Common myeloid progenitor, CD34-positive (primary cell): ENCODE results near the gene MRPS22.

Source experiments
- CTCF ChIA-PET: fragments of 350-600 bp; sonication (Branson Sonifier 250); formaldehyde crosslinking; loops from one replicate; lab custom pipeline; 2021; ENCODE audit warnings: antibody characterized with exemption; lab: Charles Lee
- POLR2A ChIA-PET: fragments of 350-600 bp; sonication (Branson Sonifier 250); formaldehyde crosslinking; loops from one replicate; lab custom pipeline; 2021; ENCODE audit warnings: antibody characterized with exemption; lab: Charles Lee
- DNase-seq, 3 donors: peaks; one replicate each; pipeline versions ENCODE4 v3.0.0 to v3.0.0-alpha.2; 2013
- H3K27ac ChIP-seq, 2 experiments: 1 replicate in 1 of 2; 2 replicates in 1 of 2; pipeline ENCODE4 v1.7.0; 2013; ENCODE audit warnings: inconsistent platforms in 2 of 2, low read length in 2 of 2, mild to moderate bottlenecking in 2 of 2, low read depth in 1 of 2, moderate library complexity in 1 of 2; ENCODE audit not compliant: severe bottlenecking in 2 of 2, insufficient read depth in 1 of 2, poor library complexity in 1 of 2
- H3K27me3 ChIP-seq, 5 experiments: replicated peaks in 2 of 5; 1 replicate in 3 of 5; 2 replicates in 2 of 5; pipeline versions ENCODE4 v1.6.1 to v1.7.0; 2013; ENCODE audit warnings: low read length in 4 of 5, mild to moderate bottlenecking in 2 of 5, moderate library complexity in 2 of 5, inconsistent platforms in 1 of 5; ENCODE audit not compliant: insufficient read depth in 5 of 5, control insufficient read depth in 4 of 5
- H3K36me3 ChIP-seq, 4 experiments: 1 replicate in 2 of 4; 2 replicates in 2 of 4; pipeline versions ENCODE4 v1.6.1 to v1.7.0; 2013; ENCODE audit warnings: low read length in 3 of 4, control low read depth in 1 of 4, mild to moderate bottlenecking in 1 of 4; ENCODE audit not compliant: control insufficient read depth in 4 of 4, insufficient read depth in 4 of 4
- H3K4me1 ChIP-seq, 4 experiments: 1 replicate in 3 of 4; 2 replicates in 1 of 4; pipeline versions ENCODE4 v1.6.1 to v1.7.1; 2013; ENCODE audit warnings: low read length in 3 of 4, mild to moderate bottlenecking in 3 of 4, control low read depth in 1 of 4, inconsistent platforms in 1 of 4, moderate library complexity in 1 of 4; ENCODE audit not compliant: control insufficient read depth in 4 of 4, insufficient read depth in 4 of 4; ENCODE audit errors: control extremely low read depth in 1 of 4
- H3K4me3 ChIP-seq, 7 experiments: 1 replicate in 4 of 7; 2 replicates in 3 of 7; pipeline versions ENCODE4 v1.5.1 to v1.7.0; 2013; ENCODE audit warnings: mild to moderate bottlenecking in 7 of 7, low read length in 6 of 7, moderate library complexity in 6 of 7, inconsistent platforms in 2 of 7, low read depth in 2 of 7, control low read depth in 1 of 7; ENCODE audit not compliant: insufficient read depth in 4 of 7, control insufficient read depth in 1 of 7; ENCODE audit errors: extremely low read depth in 1 of 7
- H3K9me3 ChIP-seq, 5 experiments: 1 replicate in 4 of 5; 2 replicates in 1 of 5; pipeline versions ENCODE4 v1.6.1 to v1.7.1; 2013; ENCODE audit warnings: low read length in 4 of 5, mild to moderate bottlenecking in 2 of 5, inconsistent platforms in 1 of 5, low read depth in 1 of 5, moderate library complexity in 1 of 5; ENCODE audit not compliant: control insufficient read depth in 4 of 5, insufficient read depth in 2 of 5; ENCODE audit errors: control extremely low read depth in 1 of 5
- WGBS: methylation state at CpG from one replicate; pipeline ENCODE4 v1.1.5; 2013; ENCODE audit not compliant: insufficient coverage; 5-methylcytosine and 5-hydroxymethylcytosine counted together

The MRPS22 gene

GRCh38 chr3:139301183-139301582, 42.6 kb upstream of the MRPS22 start:
- Histone ChIP-seq H3K4me3 (no peak overlapping the region), H3K36me3 (no peaks in the 10 kb centered on the region), H3K27me3 (peaks cover 0 to 5% (median 0%) of the 10 kb centered on the region in 5 experiments), H3K4me1 (peaks cover 0 to 9% (median 2%) of the 10 kb centered on the region in 4 experiments), H3K27ac (no peak overlapping the region), H3K9me3 (peaks cover 0 to 3% (median 0%) of the 10 kb centered on the region in 5 experiments)
- DNase-seq, result no peak
- WGBS, result 97% methylated on average over 5 of the region's 6 CpGs
- ChIA-PET CTCF (interaction anchor here (0.6 to 1.2 kb wide), 2 partner anchors 8 to 190 kb away, joined by 3 read pairs; no protein-coding TSS in a partner anchor), POLR2A (no interaction called here)

GRCh38 chr3:139301654-139302053, 42.2 kb upstream of the MRPS22 start:
- Histone ChIP-seq H3K27ac (no peak overlapping the region), H3K9me3 (peaks cover 0 to 3% (median 0%) of the 10 kb centered on the region in 5 experiments), H3K4me1 (peaks cover 0 to 9% (median 2%) of the 10 kb centered on the region in 4 experiments), H3K36me3 (no peaks in the 10 kb centered on the region), H3K27me3 (peaks cover 0 to 5% (median 0%) of the 10 kb centered on the region in 5 experiments), H3K4me3 (no peak overlapping the region)
- CTCF ChIA-PET, result interaction anchor here (0.5 to 1.5 kb wide), 4 partner anchors 8 to 191 kb away, joined by 3 to 5 read pairs (median 3); no protein-coding TSS in a partner anchor
- POLR2A ChIA-PET, result no interaction called here
- WGBS, result 90% methylated on average over 4 of the region's 4 CpGs
- no peak for DNase-seq

GRCh38 chr3:139302084-139302800, 41.6 kb upstream of the MRPS22 start:
- 94% methylated on average over 10 of the region's 12 CpGs for WGBS
- no peak overlapping the region for H3K4me3 ChIP-seq
- peak; percentile 31 to 71 (median 67) for DNase-seq
- ChIA-PET CTCF (interaction anchor here (0.5 to 1.5 kb wide), 3 partner anchors 89 to 191 kb away, joined by 3 to 5 read pairs (median 3); no protein-coding TSS in a partner anchor), POLR2A (no interaction called here)
- peaks cover 0 to 9% (median 2%) of the 10 kb centered on the region in 4 experiments for H3K4me1 ChIP-seq
- peaks cover 0 to 3% (median 0%) of the 10 kb centered on the region in 5 experiments for H3K9me3 ChIP-seq
- H3K27ac ChIP-seq, result no peak overlapping the region
- H3K27me3 ChIP-seq, result peaks cover 0 to 5% (median 0%) of the 10 kb centered on the region in 5 experiments
- H3K36me3 ChIP-seq, result no peaks in the 10 kb centered on the region

- no peak overlapping the region for H3K27ac ChIP-seq
- ChIA-PET CTCF (interaction anchor here (1.5 kb wide), 1 partner anchor 190 kb away, joined by 5 read pairs; no protein-coding TSS in a partner anchor), POLR2A (no interaction called here)
- H3K36me3 ChIP-seq, result no peaks in the 10 kb centered on the region
- DNase-seq, result no peak
- H3K4me1 ChIP-seq, result peaks cover 0 to 9% (median 2%) of the 10 kb centered on the region in 4 experiments
- H3K9me3 ChIP-seq, result no peaks in the 10 kb centered on the region
- peaks cover 0 to 7% (median 0%) of the 10 kb centered on the region in 5 experiments for H3K27me3 ChIP-seq
- 100% methylated on average over 1 of the region's 4 CpGs for WGBS
- H3K4me3 ChIP-seq, result no peak overlapping the region
Observed at GRCh38 chr3:139302801-139303113, 41.1 kb upstream of the MRPS22 start.

GRCh38 chr3:139303216-139303615, 40.6 kb upstream of the MRPS22 start:
- CTCF ChIA-PET, result interaction anchor here (1.5 kb wide), 1 partner anchor 190 kb away, joined by 5 read pairs; no protein-coding TSS in a partner anchor
- H3K27ac ChIP-seq, result no peak overlapping the region
- H3K36me3 ChIP-seq, result no peaks in the 10 kb centered on the region
- POLR2A ChIA-PET, result no interaction called here
- H3K27me3 ChIP-seq, result peaks cover 0 to 7% (median 0%) of the 10 kb centered on the region in 5 experiments
- WGBS, result 100% methylated on average over 4 of the region's 5 CpGs
- no peaks in the 10 kb centered on the region for H3K9me3 ChIP-seq
- peaks cover 0 to 9% (median 2%) of the 10 kb centered on the region in 4 experiments for H3K4me1 ChIP-seq
- no peak overlapping the region for H3K4me3 ChIP-seq
- DNase-seq, result no peak

- Histone ChIP-seq H3K4me3 (no peak overlapping the region), H3K27me3 (peaks cover 0 to 4% (median 0%) of the 10 kb centered on the region in 5 experiments), H3K4me1 (peaks cover 0 to 9% (median 2%) of the 10 kb centered on the region in 4 experiments), H3K27ac (no peak overlapping the region), H3K36me3 (no peaks in the 10 kb centered on the region), H3K9me3 (no peaks in the 10 kb centered on the region)
- DNase-seq, result no peak
- CTCF ChIA-PET, result interaction anchor here (0.7 kb wide), 1 partner anchor 1558 kb away, joined by 3 read pairs; no protein-coding TSS in a partner anchor
- POLR2A ChIA-PET, result no interaction called here
- 100% methylated on average over 1 of the region's 3 CpGs for WGBS
Observed at GRCh38 chr3:139304383-139304782, 39.4 kb upstream of the MRPS22 start.

GRCh38 chr3:139306078-139306477, 37.7 kb upstream of the MRPS22 start:
- no peak for DNase-seq
- Histone ChIP-seq H3K9me3 (no peaks in the 10 kb centered on the region), H3K4me1 (peaks cover 0 to 9% (median 2%) of the 10 kb centered on the region in 4 experiments), H3K27me3 (peaks cover 0 to 4% (median 0%) of the 10 kb centered on the region in 5 experiments), H3K36me3 (no peaks in the 10 kb centered on the region), H3K4me3 (no peak overlapping the region), H3K27ac (no peak overlapping the region)
- CTCF ChIA-PET, result interaction anchor here (1.6 kb wide), 1 partner anchor 24 kb away, joined by 3 read pairs; no protein-coding TSS in a partner anchor
- POLR2A ChIA-PET, result no interaction called here
- WGBS, result 100% methylated on average over 2 of the region's 2 CpGs
